Lower leg skin (tissue), 4 donors: ENCODE results near the gene FUNDC2. TPM values are rescaled to one million over a fixed set of nuclear protein-coding genes. Genes with fewer than 3 reads are reported as not detected.

Source experiments
- DNase-seq, 2 donors: peaks; one replicate each; pipeline ENCODE4 v3.0.0-alpha.2; 2019; ENCODE audit warnings: low spot score in 2 of 2
- H3K4me3 ChIP-seq: fragments of 200-600 bp; sonication (generic); 2 replicates; pipeline ENCODE4 v1.5.1; 2017; ENCODE audit warnings: mild to moderate bottlenecking, low read depth; ENCODE audit not compliant: poor library complexity, severe bottlenecking
- POLR2A ChIP-seq, 2 donors: fragments of 450-650 bp; IDR thresholded peaks; one replicate each; pipeline ENCODE4 v1.6.1; 2016 to 2017; ENCODE audit warnings: antibody characterized with exemption in 2 of 2, mild to moderate bottlenecking in 1 of 2, moderate library complexity in 1 of 2
- WGBS, 2 donors: methylation state at CpG; one replicate each; pipeline ENCODE4 v1.1.5; 2018; 5-methylcytosine and 5-hydroxymethylcytosine counted together
- intact Hi-C: fragments of 100-400 bp; cut with DNase I; formaldehyde crosslinking; loops from one replicate; pipeline ENCODE4 v1.15.0; 2023; ENCODE audit warnings: low total_unique reads
- total RNA-seq, 4 donors: library from RNA; depleted of rRNA; stranded (reverse); fragments of >200 nt; gene quantifications; one replicate each; pipeline ENCODE4 v1.1.0, GENCODE V29; 2016
- TF ChIP-seq, protein P1 (sequence below), 3 donors: fragments of 450-650 bp; IDR thresholded peaks; one replicate each; pipeline ENCODE4 v1.5.1; 2016; ENCODE audit warnings: antibody characterized with exemption in 3 of 3, mild to moderate bottlenecking in 3 of 3, moderate library complexity in 2 of 3

FUNDC2 gene
- total RNA-seq, 4 donors from 2014 or later, result 21.1 to 35.8 (median 27.3) TPM

DNA sequence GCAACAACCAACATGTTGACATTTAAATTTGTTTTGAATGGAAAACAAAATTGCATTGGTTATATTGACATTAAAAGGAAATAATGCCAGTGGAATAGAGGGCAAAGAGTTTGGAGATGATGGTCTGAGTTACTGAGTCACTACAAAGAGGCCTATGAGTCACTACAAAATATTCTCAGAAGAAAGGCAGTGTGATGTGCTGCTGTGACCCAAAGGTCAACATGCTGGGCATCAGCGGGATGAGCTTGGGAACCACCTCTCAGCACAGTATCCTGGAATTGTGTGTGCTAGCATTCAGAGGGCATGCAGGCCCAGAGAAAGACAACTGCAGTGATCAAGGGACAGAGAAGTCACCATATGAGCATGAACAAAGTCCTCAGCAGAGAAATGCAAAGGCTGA lies 41.5 kb downstream of the FUNDC2 start:
- WGBS, 2 donors, result 63 to 64% methylated on average over 1 of the region's 1 CpG
- no peak overlapping the region for H3K4me3 ChIP-seq

DNA sequence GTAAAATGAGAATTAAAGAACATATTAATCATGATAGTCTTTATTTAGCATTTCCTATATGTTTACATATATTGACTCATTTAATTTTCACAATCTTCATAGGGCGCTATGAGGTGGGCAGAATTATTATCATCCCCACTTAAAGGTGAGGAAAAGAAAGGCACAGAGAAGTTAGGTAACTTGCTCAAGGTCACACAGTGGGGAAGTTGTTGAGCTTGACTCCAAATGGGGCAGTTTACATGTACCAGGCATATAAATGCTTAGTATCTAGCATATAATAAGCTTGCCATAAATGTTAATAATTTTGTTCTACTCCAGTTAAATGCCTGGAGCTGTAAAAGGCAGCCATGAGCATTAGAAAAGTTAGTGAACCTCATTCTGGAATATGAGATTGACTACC lies 42.8 kb downstream of the FUNDC2 start:
- DNase-seq, result no peak
- TF ChIP-seq, protein P1, sequence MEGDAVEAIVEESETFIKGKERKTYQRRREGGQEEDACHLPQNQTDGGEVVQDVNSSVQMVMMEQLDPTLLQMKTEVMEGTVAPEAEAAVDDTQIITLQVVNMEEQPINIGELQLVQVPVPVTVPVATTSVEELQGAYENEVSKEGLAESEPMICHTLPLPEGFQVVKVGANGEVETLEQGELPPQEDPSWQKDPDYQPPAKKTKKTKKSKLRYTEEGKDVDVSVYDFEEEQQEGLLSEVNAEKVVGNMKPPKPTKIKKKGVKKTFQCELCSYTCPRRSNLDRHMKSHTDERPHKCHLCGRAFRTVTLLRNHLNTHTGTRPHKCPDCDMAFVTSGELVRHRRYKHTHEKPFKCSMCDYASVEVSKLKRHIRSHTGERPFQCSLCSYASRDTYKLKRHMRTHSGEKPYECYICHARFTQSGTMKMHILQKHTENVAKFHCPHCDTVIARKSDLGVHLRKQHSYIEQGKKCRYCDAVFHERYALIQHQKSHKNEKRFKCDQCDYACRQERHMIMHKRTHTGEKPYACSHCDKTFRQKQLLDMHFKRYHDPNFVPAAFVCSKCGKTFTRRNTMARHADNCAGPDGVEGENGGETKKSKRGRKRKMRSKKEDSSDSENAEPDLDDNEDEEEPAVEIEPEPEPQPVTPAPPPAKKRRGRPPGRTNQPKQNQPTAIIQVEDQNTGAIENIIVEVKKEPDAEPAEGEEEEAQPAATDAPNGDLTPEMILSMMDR (IDR thresholded peaks at IDR 0.05), result no peak
- no peak for TF ChIP-seq POLR2A (IDR thresholded peaks at IDR 0.05)
- no peak overlapping the region for H3K4me3 ChIP-seq
- intact Hi-C loops, result no loop called here
- WGBS, 2 donors, result 79 to 93% methylated on average over 1 of the region's 1 CpG

More for the DNA sequence above, 41.5 kb downstream of the FUNDC2 start:
- DNase-seq, result no peak
- intact Hi-C loops, result no loop called here
- TF ChIP-seq, protein P1 (IDR thresholded peaks at IDR 0.05), result no peak
- no peak for TF ChIP-seq POLR2A (IDR thresholded peaks at IDR 0.05)

DNA sequence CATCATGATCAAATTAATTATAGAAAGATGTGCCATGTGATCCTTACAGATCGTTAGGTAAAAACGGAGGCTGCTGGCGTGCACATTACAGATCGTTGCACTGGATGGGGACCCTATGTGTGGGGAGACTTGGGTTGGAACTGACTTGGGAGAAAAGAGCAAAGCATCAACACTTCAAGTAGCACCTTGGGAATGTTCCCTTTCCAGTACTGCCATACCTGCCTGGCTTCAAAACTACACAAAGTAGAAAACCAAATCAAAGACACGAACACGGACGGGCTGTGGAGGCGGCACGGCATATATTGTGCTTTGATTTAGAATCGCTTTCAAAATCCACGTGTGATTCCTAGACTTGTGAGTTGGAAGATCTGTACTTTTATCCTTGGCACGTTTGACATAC lies 43.4 kb downstream of the FUNDC2 start:
- no peak for DNase-seq
- intact Hi-C loops, result no loop called here
- TF ChIP-seq, protein P1 (IDR thresholded peaks at IDR 0.05), result no peak
- TF ChIP-seq POLR2A (IDR thresholded peaks at IDR 0.05), result no peak
- 5 to 43% methylated on average over 12 of the region's 12 CpGs for WGBS, 2 donors
- peak overlapping the region; percentile 40 for H3K4me3 ChIP-seq

DNA sequence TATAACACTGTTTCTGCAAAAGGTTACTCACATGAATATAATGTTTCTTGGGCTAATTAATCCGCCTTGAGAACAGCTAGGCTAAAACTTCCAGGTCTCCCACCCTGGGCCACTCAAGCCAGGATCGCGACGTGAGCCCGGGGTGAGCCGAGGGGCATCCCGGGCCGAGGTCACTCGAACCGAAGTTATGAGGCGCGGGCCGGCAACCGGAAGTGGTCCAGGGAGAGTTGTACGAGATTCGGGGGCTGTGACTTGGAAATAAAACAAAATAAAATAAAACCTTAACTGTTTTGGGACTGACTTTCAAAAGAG lies 44.0 kb downstream of the FUNDC2 start:
- WGBS, 2 donors, result 0 to 43% methylated on average over 16 of the region's 16 CpGs
- TF ChIP-seq, protein P1 (IDR thresholded peaks at IDR 0.05), result no peak
- TF ChIP-seq POLR2A (IDR thresholded peaks at IDR 0.05), result no peak
- peak overlapping the region; percentile 40 for H3K4me3 ChIP-seq
- intact Hi-C loops, result no loop called here
- DNase-seq, result no peak

DNA sequence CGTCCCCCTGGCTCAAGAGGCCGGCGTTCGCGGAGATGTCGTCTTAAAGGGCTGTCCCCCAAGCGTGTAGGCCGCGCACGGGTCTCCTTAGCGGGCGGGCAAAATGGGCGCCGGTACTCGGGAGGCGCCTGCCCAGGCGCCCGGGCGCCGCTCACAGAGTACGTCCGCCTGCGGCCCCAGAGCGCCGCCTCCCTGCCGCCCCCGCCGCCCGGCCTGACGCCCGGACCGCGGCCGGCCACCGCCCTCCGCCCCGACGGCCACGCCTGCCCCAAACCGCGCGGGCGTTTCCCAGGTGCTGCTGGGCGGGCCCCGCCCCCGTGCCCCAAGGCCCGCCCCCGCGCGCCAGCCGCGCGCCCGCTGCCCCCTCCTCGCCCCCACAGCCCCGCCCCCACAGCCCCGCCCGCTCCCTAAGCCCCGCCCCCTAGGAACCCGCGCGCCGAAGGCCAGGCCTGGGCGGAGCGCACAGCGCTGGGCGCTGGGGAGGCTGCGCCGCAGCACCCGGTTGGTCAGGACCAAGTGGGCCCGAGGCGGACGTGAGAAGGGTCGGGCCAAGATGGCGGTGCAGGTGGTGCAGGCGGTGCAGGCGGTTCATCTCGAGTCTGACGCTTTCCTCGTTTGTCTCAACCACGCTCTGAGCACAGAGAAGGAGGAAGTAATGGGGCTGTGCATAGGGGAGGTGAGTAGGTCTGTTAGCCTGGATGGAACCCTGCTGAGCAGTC lies 44.5 kb downstream of the FUNDC2 start, which contains the start of the genes BRCC3, CMC4 and MTCP1:
TSS of gene BRCC3 (plus strand) at position 534 of the 719 bp plus-strand sequence. CDS start at position 554, 20 bp downstream.
TSS of gene CMC4 (minus strand) at position 162 of the 719 bp plus-strand sequence. CDS start 7,113 bp downstream, outside the sequence.
TSS of gene MTCP1 (minus strand) at position 162 of the 719 bp plus-strand sequence. CDS start 5,126 bp downstream, outside the sequence.
- intact Hi-C loops, result no loop called here
- 1 to 42% methylated on average over 14 to 54 of the region's 81 CpGs for WGBS, 2 donors
- TF ChIP-seq POLR2A (IDR thresholded peaks at IDR 0.05), result peak in 1 of 2 donors; percentile 16
- TF ChIP-seq, protein P1 (IDR thresholded peaks at IDR 0.05), result no peak
- peak; percentile 58 to 93 for DNase-seq
- H3K4me3 ChIP-seq, result peak within 1 kb of the TSS; percentile 40
